Effector CD8-positive, alpha-beta T cell (primary cell): ENCODE measurements around the gene RPGRIP1L.
"Not testable (repeated sequence)": the region's sequence is repeated elsewhere in the genome, so short reads cannot be mapped to it uniquely, and the experiment has no call there.

Experiments used
- DNase-seq: peaks from one replicate; lab custom pipeline; 2025; lab: John Stamatoyannopoulos, UW

The RPGRIP1L gene

GRCh38 chr16:53712065-53712464 lies 8.4 kb upstream of the RPGRIP1L start:
- no peak for DNase-seq

DNA sequence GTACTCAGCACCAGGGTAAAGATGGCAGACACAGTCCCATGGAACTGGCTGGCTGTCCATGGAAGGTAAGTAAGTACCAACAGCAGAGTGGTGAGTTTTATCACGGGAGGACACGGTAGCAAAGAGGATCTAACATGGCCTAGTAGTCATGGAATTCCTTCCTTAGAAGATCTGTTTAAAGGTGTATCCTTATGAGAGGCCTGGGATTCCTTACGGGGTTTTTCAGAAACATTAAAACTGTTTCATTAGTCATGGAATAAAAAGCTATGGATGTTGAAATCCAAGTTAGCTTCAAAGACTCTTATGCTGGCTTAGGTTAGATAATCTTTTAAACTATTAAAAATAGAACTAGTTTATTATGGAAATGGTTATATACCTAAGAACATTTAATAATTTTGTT lies 7.7 kb upstream of the RPGRIP1L start:
- DNase-seq = no peak

GRCh38 chr16:53708490-53708889 lies 4.8 kb upstream of the RPGRIP1L start:
- no peak for DNase-seq

DNA sequence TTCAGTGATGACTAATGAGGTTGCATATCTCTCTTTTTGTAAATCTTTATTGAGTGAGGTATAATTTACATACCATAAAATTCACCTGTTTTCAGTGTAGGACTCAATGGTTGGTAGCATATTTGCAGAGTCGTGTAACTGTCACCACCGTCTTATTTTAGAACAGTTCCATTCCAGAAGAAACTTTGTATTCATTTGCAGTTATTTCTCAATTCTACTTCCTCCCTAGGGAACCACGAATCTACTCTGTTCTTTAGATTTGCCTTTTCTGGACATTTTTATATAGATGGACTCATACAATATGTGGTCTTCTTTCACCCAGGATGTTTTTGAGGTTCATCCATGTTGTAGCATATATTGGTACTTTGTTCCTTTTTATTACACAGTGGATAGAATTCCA lies 4.0 kb upstream of the RPGRIP1L start:
- DNase-seq = no peak

GRCh38 chr16:53704445-53704813 lies 770 bp upstream of the RPGRIP1L start:
- no peak for DNase-seq

- not testable (repeated sequence) for DNase-seq
Measured at GRCh38 chr16:53698271-53698670, 5.4 kb downstream of the RPGRIP1L start.

- no peak for DNase-seq
Measured at GRCh38 chr16:53695070-53695469, 8.6 kb downstream of the RPGRIP1L start.

DNA sequence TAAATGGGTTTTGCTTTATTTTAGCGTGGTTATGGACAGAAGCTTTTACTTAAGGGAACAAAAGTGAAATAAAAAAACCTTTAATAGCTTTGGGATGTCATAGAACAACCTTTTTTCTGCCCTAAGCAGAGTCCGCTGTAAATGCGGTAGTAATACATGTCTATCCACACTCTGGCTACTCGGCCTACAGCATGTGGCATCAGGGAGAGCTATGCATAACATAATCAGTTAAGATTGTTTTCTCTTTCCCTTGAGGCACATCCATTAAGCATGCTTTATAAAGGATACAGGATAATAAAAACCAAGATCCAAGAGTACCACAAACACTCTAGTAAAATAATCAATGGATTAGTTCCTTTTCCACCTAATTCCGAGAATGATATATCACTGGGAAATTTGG lies 10.3 kb downstream of the RPGRIP1L start:
- DNase-seq = no peak

GRCh38 chr16:53692146-53692545 lies 11.5 kb downstream of the RPGRIP1L start:
- DNase-seq = no peak

DNA sequence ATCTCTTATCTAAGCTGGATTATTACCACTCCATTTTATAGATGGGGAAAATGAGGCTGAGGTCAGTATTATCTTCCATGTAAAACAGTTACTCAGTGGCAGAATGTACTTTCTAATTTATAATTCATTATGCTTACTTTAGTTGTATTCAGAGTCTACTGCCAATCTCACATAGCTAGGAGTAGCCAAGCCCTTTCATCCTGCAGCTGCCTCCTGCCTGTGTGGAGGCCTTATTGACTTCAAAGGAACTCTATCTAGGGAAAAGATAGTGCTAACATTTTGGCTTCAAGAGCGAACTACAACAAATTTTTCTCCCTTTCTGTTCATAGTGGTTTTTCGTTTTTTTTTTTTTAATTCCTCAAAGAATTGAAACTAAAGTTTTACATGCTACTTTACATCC lies 12.9 kb downstream of the RPGRIP1L start:
- no peak for DNase-seq

DNA sequence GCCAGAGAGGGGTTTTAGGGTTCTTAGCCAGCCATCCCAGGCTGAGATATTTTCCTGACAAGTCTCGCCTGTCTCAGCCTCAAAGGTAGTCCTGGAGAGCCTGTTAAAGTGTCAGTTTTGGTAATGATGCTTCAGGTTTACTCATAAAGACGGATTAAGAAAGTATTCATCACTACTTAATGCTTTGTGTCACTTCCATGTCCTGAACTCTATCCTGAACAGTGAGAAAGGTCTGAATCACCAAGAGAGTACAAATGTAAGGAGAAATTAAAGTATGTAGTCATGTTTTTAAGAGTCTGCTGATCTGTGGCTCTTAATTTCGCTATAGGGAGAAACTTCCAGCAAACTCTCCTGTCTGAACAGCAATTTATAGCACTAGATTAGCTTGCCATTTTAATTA lies 14.0 kb downstream of the RPGRIP1L start:
- no peak for DNase-seq

DNA sequence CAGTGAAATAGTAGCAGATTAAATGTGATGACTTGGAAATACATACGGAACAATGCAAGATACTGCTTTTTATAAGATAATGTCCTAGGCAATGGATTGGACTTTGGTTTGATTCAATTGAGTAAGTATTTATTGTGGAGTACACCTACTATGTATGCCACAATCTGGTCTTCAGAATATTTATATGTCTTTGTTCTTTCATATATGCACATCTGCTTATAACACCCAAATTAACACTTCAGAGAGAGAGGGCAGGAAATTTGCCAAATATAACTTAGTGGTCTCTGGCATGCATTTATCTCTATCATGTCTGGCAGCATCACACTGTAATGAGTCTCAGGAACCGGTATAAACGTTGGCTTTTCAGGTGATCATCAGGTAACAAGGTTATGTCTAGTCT lies 16.9 kb downstream of the RPGRIP1L start:
- no peak for DNase-seq

DNA sequence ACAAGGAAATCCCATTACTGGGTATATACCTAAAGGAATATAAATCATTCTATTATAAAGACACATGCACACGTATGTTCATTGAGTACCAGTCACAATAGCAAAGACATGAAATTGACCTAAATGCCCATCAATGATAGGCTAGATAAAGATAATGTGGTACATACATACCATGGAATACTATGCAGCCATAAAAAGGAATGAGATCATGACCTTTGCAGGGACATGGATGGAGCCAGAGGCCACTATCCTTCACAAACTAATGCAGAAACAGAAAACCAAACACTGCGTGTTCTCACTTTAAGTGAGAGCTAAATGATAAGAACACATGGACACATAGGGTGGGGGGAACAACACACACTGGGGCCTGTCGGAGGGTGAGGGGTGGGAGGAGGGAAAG lies 18.3 kb downstream of the RPGRIP1L start:
- not testable (repeated sequence) for DNase-seq

DNA sequence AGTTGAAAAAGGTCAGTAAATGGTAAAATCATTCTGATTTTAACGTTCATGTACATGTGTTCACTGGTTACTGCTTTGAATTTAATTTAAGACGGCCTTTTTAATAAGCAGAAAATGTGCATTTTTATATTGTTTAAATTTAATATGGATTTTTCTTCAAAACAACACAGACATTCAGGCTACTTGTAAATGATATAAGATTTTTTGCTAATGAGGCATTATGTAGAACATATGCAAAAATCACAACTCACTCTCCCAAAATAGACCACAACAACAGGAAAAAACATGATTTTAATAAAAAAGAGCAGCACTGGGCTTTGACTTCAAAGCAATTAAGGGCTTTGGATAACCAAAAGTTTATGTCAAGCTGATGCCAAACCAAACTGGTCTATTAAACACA lies 22.3 kb downstream of the RPGRIP1L start:
- DNase-seq = no peak

- no peak for DNase-seq
Measured at GRCh38 chr16:53680756-53681155, 22.9 kb downstream of the RPGRIP1L start.

GRCh38 chr16:53678756-53679343 lies 24.8 kb downstream of the RPGRIP1L start:
- no peak for DNase-seq

GRCh38 chr16:53678155-53678554 lies 25.5 kb downstream of the RPGRIP1L start:
- no peak for DNase-seq

- no peak for DNase-seq
Measured at GRCh38 chr16:53673189-53673588, 30.5 kb downstream of the RPGRIP1L start.

GRCh38 chr16:53672461-53672860 lies 31.2 kb downstream of the RPGRIP1L start:
- no peak for DNase-seq

- no peak for DNase-seq
Measured at GRCh38 chr16:53668869-53669268, 34.8 kb downstream of the RPGRIP1L start.

GRCh38 chr16:53666786-53667415 lies 36.8 kb downstream of the RPGRIP1L start:
- DNase-seq = no peak

DNA sequence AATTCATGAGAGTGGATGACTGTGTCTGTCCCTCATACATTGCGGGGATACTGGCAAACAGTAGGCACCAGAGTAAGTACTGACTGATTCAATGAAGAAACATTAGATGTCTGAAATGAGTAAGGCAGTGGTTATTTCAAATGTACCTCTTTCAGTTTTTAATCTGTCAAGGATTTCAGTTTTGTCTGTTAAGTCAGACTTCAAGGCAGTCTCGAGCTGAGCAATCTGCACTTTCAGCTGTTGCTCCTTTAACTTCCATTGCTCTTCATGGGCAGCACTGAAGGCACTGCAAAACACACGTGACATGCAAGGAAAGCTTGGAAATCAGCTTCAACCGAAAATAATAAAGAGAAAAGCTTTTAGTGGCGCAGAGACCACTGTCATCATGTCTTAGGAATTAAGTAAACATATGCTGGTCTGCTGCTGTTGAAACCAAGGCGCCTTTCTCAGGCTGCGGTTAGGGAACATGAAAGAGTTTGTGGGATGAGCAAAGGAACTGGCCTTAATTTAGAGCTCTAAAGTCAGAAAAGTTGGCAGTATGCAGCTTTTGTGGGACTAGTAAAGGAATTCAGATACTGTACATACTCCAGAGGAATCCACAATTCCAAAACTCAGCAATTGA lies 38.8 kb downstream of the RPGRIP1L start:
- DNase-seq = no peak

GRCh38 chr16:53662072-53662471 lies 41.6 kb downstream of the RPGRIP1L start:
- no peak for DNase-seq

- DNase-seq = no peak
Measured at GRCh38 chr16:53654946-53655345, 48.7 kb downstream of the RPGRIP1L start.
